Chondrocyte (in vitro differentiated cells): ENCODE measurements around the gene GAMT. TPM values are rescaled to one million over a fixed set of nuclear protein-coding genes. Genes with fewer than 3 reads are reported as not detected.

Source experiments
- DNase-seq: peaks from one replicate; pipeline ENCODE4 v3.0.0; 2021; ENCODE audit warnings: mixed read lengths, low spot score
- H3K27ac Mint-ChIP-seq: one replicate; pipeline ENCODE4 v1.8.0; 2021; ENCODE audit warnings: mild to moderate bottlenecking, moderate library complexity, mixed read lengths; ENCODE audit not compliant: unreplicated experiment
- H3K27me3 Mint-ChIP-seq: 2 replicates; pipeline ENCODE4 v1.8.0; 2021; ENCODE audit warnings: low read depth, mixed read lengths
- H3K36me3 Mint-ChIP-seq: 2 replicates; pipeline ENCODE4 v1.8.0; 2021; ENCODE audit warnings: low read depth, mixed read lengths
- H3K4me1 Mint-ChIP-seq: 2 replicates; pipeline ENCODE4 v1.8.0; 2021; ENCODE audit warnings: low read depth, mild to moderate bottlenecking, mixed read lengths
- H3K4me3 Mint-ChIP-seq: one replicate; pipeline ENCODE4 v1.8.0; 2021; ENCODE audit warnings: mild to moderate bottlenecking, moderate library complexity, mixed read lengths; ENCODE audit not compliant: unreplicated experiment
- H3K9me3 Mint-ChIP-seq: 2 replicates; pipeline ENCODE4 v1.8.0; 2021; ENCODE audit warnings: low read depth, mixed read lengths
- CTCF ChIP-seq: fragments of 200-600 bp; sonication (generic); IDR thresholded peaks from 2 replicates; pipeline ENCODE4 v1.5.0; 2021; ENCODE audit warnings: antibody characterized with exemption, mild to moderate bottlenecking, moderate library complexity
- total RNA-seq: library from RNA; stranded (reverse); gene quantifications from 3 replicates; pipeline ENCODE4 v1.2.1, GENCODE V29; 2021

GAMT gene
- total RNA-seq, 1 donor from 2014 or later, result 32.5 TPM

- TF ChIP-seq CTCF, result no peak
- Mint-ChIP-seq H3K27me3 (no peaks in the 10 kb centered on the region), H3K27ac (peak overlapping the region; percentile 81), H3K9me3 (no peaks in the 10 kb centered on the region), H3K4me1 (peaks cover 57% of the 10 kb centered on the region), H3K4me3 (no peak overlapping the region), H3K36me3 (no peaks in the 10 kb centered on the region)
- DNase-seq, result peak; percentile 87
Observed at GRCh38 chr19:1411255-1412191, 10.2 kb upstream of the GAMT start.

DNA sequence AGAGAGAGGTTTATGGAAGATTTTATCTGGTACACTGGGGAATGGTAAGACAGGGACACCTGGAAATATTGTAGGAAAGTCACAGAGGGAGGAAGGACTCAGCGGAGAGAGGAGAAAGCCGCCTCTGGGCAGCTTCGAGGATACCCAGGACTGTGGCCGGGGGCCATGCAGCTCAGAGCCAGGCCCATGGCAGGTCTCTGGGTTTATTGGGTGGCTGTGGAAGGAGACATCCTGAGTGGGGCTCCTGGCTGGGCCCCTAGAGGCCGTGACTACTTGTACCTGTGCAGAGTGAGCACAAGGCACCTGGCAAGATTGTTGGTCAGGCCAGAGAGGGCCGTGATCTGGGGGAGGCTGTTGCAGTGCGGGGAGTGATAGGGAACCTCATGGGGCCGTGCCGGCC is 9.4 kb upstream of the GAMT start:
- no peaks in the 10 kb centered on the region for H3K9me3 Mint-ChIP-seq
- peaks cover 52% of the 10 kb centered on the region for H3K4me1 Mint-ChIP-seq
- no peak for TF ChIP-seq CTCF
- no peaks in the 10 kb centered on the region for H3K27me3 Mint-ChIP-seq
- no peak overlapping the region for H3K4me3 Mint-ChIP-seq
- H3K27ac Mint-ChIP-seq, result peak overlapping the region; percentile 81
- H3K36me3 Mint-ChIP-seq, result no peaks in the 10 kb centered on the region
- no peak for DNase-seq

GRCh38 chr19:1410136-1410786 is 8.9 kb upstream of the GAMT start:
- Mint-ChIP-seq H3K9me3 (no peaks in the 10 kb centered on the region), H3K36me3 (no peaks in the 10 kb centered on the region), H3K27ac (peak overlapping the region; percentile 81), H3K4me1 (peaks cover 47% of the 10 kb centered on the region), H3K27me3 (no peaks in the 10 kb centered on the region), H3K4me3 (peak overlapping the region; percentile 87)
- no peak for TF ChIP-seq CTCF
- DNase-seq, result peak; percentile 90

DNA sequence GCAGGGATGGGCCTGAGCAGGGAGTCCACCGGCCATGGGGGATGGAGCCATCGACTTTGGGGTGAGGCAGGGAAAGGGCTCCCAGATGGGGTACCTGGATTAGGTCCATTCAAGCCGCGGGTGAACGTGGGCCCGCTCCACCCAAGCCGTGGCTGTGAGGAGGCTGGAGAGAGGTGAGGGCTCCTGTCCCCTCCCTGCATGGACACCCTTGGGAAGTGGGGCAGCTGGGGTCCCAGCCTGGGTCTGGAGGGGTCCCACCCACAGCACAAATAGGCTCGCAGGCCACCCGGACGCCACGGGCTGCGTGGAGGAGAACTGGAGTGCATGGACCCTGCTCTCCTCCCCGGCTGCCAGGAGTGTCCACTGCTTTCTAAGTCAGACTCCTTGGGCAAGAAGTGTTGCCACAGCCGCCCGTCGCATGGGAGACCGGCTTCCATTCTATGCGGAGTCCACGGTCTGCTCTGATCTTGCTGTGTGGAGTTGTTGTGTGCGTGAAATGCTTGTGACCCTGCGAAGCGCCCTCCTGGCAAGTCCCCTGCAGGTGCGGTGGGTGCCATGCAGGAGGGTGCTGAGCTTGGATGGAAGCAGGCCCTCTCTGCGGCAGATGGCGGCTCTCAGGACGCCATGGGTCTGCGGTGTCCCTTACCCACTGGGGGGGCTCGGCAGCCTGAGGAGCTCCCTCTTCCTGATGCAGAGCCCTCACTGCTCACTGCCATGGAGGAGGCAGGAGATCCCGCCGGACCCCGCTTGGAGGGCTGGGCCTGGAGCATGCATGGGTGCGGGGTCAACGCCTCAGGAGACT is 8.1 kb upstream of the GAMT start:
- Mint-ChIP-seq H3K27ac (peak overlapping the region; percentile 91), H3K36me3 (no peaks in the 10 kb centered on the region), H3K9me3 (no peaks in the 10 kb centered on the region), H3K4me1 (peaks cover 41% of the 10 kb centered on the region), H3K27me3 (no peaks in the 10 kb centered on the region), H3K4me3 (peak overlapping the region; percentile 87)
- TF ChIP-seq CTCF, result no peak
- DNase-seq, result peak; percentile 86
